Osteoblast (primary cell): ENCODE measurements around the gene IER3. TPM values are rescaled to one million over a fixed set of nuclear protein-coding genes. Genes with fewer than 3 reads are reported as not detected.

Source experiments
- DNase-seq: peaks from one replicate; pipeline ENCODE4 v3.0.0; 2011; ENCODE audit warnings: low spot score, mixed read lengths; ENCODE audit not compliant: insufficient read length; ENCODE audit errors: missing footprints
- H2AFZ ChIP-seq: 2 replicates; pipeline ENCODE4 v1.6.0; 2011; ENCODE audit warnings: mild to moderate bottlenecking, low read length
- H3K27ac ChIP-seq: 2 replicates; pipeline ENCODE4 v1.5.1; 2011; ENCODE audit warnings: mild to moderate bottlenecking, low read depth, low read length, moderate library complexity
- H3K27me3 ChIP-seq: 2 replicates; pipeline ENCODE4 v1.6.0; 2012; ENCODE audit warnings: mild to moderate bottlenecking, control low read depth, inconsistent platforms, low read length, moderate library complexity; ENCODE audit not compliant: insufficient read depth
- H3K36me3 ChIP-seq: 2 replicates; pipeline ENCODE4 v1.5.1; 2011; ENCODE audit warnings: mild to moderate bottlenecking, low read length, control low read depth, moderate library complexity; ENCODE audit not compliant: insufficient read depth
- H3K4me1 ChIP-seq: 2 replicates; pipeline ENCODE4 v1.5.1; 2011; ENCODE audit warnings: mild to moderate bottlenecking, low read length, control low read depth, moderate library complexity; ENCODE audit not compliant: insufficient read depth
- H3K4me2 ChIP-seq: 2 replicates; pipeline ENCODE4 v1.6.0; 2011; ENCODE audit warnings: mild to moderate bottlenecking, low read length; ENCODE audit not compliant: insufficient read depth
- H3K4me3 ChIP-seq: fragments of 200-600 bp; sonication (generic); 3 replicates; pipeline ENCODE4 v1.5.1; 2012; ENCODE audit warnings: mild to moderate bottlenecking, low read length, inconsistent platforms; ENCODE audit not compliant: insufficient read depth
- H3K79me2 ChIP-seq: 2 replicates; pipeline ENCODE4 v1.6.0; 2012; ENCODE audit warnings: mild to moderate bottlenecking, low read length, control low read depth, inconsistent platforms; ENCODE audit not compliant: insufficient read depth
- H3K9me3 ChIP-seq: 2 replicates; pipeline ENCODE4 v1.5.1; 2011; ENCODE audit warnings: low read depth, low read length, control low read depth
- H4K20me1 ChIP-seq: 2 replicates; pipeline ENCODE4 v1.6.0; 2012; ENCODE audit warnings: mild to moderate bottlenecking, low read length, control low read depth; ENCODE audit not compliant: insufficient read depth
- total RNA-seq: library from RNA; depleted of rRNA; stranded (reverse); fragments of >200 nt; gene quantifications from 2 replicates; pipeline ENCODE4 v1.2.3, GENCODE V29; 2012
- TF ChIP-seq, protein P1 (sequence below): IDR thresholded peaks from 2 replicates; pipeline ENCODE4 v1.5.1; 2011; ENCODE audit warnings: mild to moderate bottlenecking, low read depth, low read length, moderate library complexity; ENCODE audit errors: extremely low read depth

The IER3 gene
- total RNA-seq, 1 donor: 54.6 TPM

GRCh38 chr6:30752157-30752927 lies 8.0 kb upstream of the IER3 start:
- peak overlapping the region; percentile 23 for H3K4me3 ChIP-seq

GRCh38 chr6:30750379-30750668 lies 6.0 kb upstream of the IER3 start:
- Histone ChIP-seq H3K4me2 (no peak overlapping the region), H4K20me1 (no peaks in the 10 kb centered on the region), H3K36me3 (no peaks in the 10 kb centered on the region), H3K4me3 (no peak overlapping the region), H3K9me3 (no peaks in the 10 kb centered on the region), H2AFZ (no peak overlapping the region), H3K4me1 (peaks cover 61% of the 10 kb centered on the region), H3K27ac (peak overlapping the region; percentile 89), H3K79me2 (no peaks in the 10 kb centered on the region), H3K27me3 (no peaks in the 10 kb centered on the region)
- peak; percentile 69 for DNase-seq
- TF ChIP-seq, protein P1, sequence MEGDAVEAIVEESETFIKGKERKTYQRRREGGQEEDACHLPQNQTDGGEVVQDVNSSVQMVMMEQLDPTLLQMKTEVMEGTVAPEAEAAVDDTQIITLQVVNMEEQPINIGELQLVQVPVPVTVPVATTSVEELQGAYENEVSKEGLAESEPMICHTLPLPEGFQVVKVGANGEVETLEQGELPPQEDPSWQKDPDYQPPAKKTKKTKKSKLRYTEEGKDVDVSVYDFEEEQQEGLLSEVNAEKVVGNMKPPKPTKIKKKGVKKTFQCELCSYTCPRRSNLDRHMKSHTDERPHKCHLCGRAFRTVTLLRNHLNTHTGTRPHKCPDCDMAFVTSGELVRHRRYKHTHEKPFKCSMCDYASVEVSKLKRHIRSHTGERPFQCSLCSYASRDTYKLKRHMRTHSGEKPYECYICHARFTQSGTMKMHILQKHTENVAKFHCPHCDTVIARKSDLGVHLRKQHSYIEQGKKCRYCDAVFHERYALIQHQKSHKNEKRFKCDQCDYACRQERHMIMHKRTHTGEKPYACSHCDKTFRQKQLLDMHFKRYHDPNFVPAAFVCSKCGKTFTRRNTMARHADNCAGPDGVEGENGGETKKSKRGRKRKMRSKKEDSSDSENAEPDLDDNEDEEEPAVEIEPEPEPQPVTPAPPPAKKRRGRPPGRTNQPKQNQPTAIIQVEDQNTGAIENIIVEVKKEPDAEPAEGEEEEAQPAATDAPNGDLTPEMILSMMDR: no peak

More at GRCh38 chr6:30752157-30752927, 8.0 kb upstream of the IER3 start:
- no peaks in the 10 kb centered on the region for H3K27me3 ChIP-seq
- no peaks in the 10 kb centered on the region for H3K79me2 ChIP-seq
- peak; percentile 88 for DNase-seq
- H3K4me2 ChIP-seq: peak overlapping the region; percentile 57
- peak overlapping the region; percentile 99 for H3K27ac ChIP-seq
- no peaks in the 10 kb centered on the region for H3K36me3 ChIP-seq
- TF ChIP-seq, protein P1: no peak
- peaks cover 59% of the 10 kb centered on the region for H3K4me1 ChIP-seq
- no peaks in the 10 kb centered on the region for H3K9me3 ChIP-seq
- H2AFZ ChIP-seq: no peak overlapping the region
- no peaks in the 10 kb centered on the region for H4K20me1 ChIP-seq

DNA sequence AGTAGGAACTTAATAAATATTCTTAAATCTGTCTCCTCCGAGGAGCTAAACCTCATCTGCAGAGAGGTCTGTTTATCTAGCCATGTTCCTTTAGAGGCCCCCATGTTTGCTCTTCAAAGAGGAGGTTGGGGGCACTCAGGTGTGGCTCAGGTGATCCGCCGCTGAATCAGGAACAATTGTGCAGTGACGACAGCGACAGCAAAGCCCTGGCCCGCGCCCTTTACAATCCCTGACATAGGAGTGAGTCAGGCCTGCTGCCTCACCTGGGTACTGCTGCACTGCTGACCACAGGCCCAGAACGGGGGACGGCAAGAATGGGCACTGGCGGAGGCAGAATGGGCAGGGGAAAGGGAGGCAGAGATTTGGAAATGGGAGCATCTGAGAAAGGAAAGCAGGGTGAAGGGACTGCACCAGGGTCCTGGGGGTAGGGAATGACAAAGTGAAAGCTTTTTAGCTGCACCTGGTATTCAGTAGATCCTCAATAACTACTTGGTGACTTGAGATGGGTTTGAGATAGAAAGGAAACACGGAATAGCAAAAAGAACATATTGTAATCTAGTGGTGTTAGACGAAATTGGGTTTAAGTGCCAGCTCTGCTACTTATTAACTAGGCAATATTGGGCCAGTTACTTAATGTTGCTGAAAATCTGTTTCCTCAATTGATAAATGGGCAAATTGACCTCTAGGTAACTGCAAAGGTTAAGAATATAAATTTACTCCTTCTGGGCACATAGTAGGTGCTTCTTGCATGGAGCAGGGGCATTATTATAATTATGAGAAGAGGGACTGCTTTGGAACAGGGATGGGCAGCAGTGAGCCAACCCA lies 5.4 kb upstream of the IER3 start:
- TF ChIP-seq, protein P1: no peak
- DNase-seq: no peak
- Histone ChIP-seq H3K79me2 (no peaks in the 10 kb centered on the region), H3K27ac (peak overlapping the region; percentile 89), H3K4me1 (peaks cover 57% of the 10 kb centered on the region), H3K36me3 (no peaks in the 10 kb centered on the region), H3K9me3 (no peaks in the 10 kb centered on the region), H3K4me3 (no peak overlapping the region), H3K4me2 (no peak overlapping the region), H4K20me1 (no peaks in the 10 kb centered on the region), H2AFZ (no peak overlapping the region), H3K27me3 (no peaks in the 10 kb centered on the region)
